GM12891 (cell line): ENCODE measurements around the gene SHROOM4.

Source experiments
- POLR2A ChIP-seq: IDR thresholded peaks from 2 replicates; pipeline ENCODE4 v1.6.1; 2011; ENCODE audit warnings: low read depth, low read length, control low read depth
- POLR2AphosphoS5 ChIP-seq: IDR thresholded peaks from 2 replicates; pipeline ENCODE4 v1.6.1; 2011; ENCODE audit warnings: low read depth, low read length, control low read depth
- POU2F2 ChIP-seq: IDR thresholded peaks from 2 replicates; pipeline ENCODE4 v1.6.1; 2011; ENCODE audit warnings: low read depth, mild to moderate bottlenecking, control low read depth, low read length, moderate library complexity

GRCh38 chrX:50780144-50780543 lies 33.9 kb downstream of the SHROOM4 start:
- no peak for TF ChIP-seq POLR2A
- TF ChIP-seq POU2F2 = no peak
- TF ChIP-seq POLR2AphosphoS5 = no peak
